ENCODE measurements around the gene PLEKHD1. TPM values are rescaled to one million over a fixed set of nuclear protein-coding genes. Genes with fewer than 3 reads are reported as not detected.
A peak's percentile ranks its signal among the peaks of the same experiment; 100 is the strongest.

The PLEKHD1 gene
- total and polyA plus RNA-seq, 9 of the 15 experiments (the other 6 are each of a cell fraction or from before 2014, with no cell fraction given), result not detected

DNA sequence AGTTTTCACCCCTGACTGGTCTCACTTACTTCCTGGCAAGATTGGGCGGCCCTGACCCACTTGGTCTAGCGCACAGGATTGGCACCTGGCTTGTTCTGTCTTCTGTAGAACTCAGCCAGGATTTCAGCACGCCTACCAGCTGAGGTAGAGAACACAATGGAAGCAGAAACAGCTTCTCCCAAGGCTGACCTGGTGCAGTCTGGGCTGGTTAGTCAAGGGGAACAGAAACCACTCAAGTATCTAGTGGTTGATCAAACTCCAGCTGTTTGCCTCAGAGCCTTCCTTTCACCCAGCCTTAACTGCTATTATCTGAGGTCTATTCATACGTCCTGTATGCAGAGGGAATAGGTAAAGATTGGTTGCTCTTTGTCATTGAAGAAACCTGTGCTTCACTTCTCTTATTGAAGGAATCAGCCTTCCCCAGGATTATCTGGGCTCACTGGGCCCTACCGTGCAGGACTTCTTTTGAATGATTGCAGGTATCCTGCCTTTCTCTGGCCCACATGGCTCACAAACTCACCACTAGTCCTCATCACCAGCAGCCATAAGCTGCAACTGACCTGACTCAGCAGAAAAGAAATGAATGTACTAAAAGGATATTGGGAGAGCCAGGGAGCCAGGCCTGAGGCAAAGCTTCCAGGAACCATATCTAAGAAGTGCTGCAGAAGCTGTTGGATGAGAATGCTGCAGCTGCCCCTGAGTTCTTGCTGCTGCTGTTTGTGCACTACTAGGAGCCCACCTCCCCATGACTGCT is 2.5 kb upstream of the PLEKHD1 start (continued):
- TF ChIP-seq, protein P1, sequence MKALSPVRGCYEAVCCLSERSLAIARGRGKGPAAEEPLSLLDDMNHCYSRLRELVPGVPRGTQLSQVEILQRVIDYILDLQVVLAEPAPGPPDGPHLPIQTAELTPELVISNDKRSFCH (CRISPR knock-in tag; IDR thresholded peaks at IDR 0.05), result no peak
- TF ChIP-seq, protein P1 (tag; IDR thresholded peaks at IDR 0.05), result no peak
- no peak for TF ChIP-seq NFXL1 (CRISPR knock-in tag; IDR thresholded peaks at IDR 0.05)
- TF ChIP-seq, protein P2, sequence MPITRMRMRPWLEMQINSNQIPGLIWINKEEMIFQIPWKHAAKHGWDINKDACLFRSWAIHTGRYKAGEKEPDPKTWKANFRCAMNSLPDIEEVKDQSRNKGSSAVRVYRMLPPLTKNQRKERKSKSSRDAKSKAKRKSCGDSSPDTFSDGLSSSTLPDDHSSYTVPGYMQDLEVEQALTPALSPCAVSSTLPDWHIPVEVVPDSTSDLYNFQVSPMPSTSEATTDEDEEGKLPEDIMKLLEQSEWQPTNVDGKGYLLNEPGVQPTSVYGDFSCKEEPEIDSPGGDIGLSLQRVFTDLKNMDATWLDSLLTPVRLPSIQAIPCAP (CRISPR knock-in tag; IDR thresholded peaks at IDR 0.05; ENCODE audit: borderline replicate concordance), result no peak
- no peak for TF ChIP-seq CHCHD3 (CRISPR knock-in tag; IDR thresholded peaks at IDR 0.05)
- TF ChIP-seq NFE2 (IDR thresholded peaks at IDR 0.05; ENCODE audit: low read depth), result peak; percentile 71
- no peak for TF ChIP-seq KLF6 (CRISPR knock-in tag; IDR thresholded peaks at IDR 0.05; ENCODE audit: borderline replicate concordance)
- peak; percentile 98 for TF ChIP-seq ZNF316 (IDR thresholded peaks at IDR 0.05)
- TF ChIP-seq, protein P3, sequence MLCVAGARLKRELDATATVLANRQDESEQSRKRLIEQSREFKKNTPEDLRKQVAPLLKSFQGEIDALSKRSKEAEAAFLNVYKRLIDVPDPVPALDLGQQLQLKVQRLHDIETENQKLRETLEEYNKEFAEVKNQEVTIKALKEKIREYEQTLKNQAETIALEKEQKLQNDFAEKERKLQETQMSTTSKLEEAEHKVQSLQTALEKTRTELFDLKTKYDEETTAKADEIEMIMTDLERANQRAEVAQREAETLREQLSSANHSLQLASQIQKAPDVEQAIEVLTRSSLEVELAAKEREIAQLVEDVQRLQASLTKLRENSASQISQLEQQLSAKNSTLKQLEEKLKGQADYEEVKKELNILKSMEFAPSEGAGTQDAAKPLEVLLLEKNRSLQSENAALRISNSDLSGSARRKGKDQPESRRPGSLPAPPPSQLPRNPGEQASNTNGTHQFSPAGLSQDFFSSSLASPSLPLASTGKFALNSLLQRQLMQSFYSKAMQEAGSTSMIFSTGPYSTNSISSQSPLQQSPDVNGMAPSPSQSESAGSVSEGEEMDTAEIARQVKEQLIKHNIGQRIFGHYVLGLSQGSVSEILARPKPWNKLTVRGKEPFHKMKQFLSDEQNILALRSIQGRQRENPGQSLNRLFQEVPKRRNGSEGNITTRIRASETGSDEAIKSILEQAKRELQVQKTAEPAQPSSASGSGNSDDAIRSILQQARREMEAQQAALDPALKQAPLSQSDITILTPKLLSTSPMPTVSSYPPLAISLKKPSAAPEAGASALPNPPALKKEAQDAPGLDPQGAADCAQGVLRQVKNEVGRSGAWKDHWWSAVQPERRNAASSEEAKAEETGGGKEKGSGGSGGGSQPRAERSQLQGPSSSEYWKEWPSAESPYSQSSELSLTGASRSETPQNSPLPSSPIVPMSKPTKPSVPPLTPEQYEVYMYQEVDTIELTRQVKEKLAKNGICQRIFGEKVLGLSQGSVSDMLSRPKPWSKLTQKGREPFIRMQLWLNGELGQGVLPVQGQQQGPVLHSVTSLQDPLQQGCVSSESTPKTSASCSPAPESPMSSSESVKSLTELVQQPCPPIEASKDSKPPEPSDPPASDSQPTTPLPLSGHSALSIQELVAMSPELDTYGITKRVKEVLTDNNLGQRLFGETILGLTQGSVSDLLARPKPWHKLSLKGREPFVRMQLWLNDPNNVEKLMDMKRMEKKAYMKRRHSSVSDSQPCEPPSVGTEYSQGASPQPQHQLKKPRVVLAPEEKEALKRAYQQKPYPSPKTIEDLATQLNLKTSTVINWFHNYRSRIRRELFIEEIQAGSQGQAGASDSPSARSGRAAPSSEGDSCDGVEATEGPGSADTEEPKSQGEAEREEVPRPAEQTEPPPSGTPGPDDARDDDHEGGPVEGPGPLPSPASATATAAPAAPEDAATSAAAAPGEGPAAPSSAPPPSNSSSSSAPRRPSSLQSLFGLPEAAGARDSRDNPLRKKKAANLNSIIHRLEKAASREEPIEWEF (CRISPR knock-in tag; IDR thresholded peaks at IDR 0.05), result no peak
- no peak for TF ChIP-seq CBX2 (IDR thresholded peaks at IDR 0.05; ENCODE audit: insufficient read depth, low read length, poor library complexity, severe bottlenecking)
- TF ChIP-seq HEY1 (CRISPR knock-in tag; IDR thresholded peaks at IDR 0.05; ENCODE audit: borderline replicate concordance), result no peak
- no peak for TF ChIP-seq EWSR1 (IDR thresholded peaks at IDR 0.05; ENCODE audit: borderline replicate concordance, low read depth, partially characterized antibody)
- no peak for TF ChIP-seq MBD2 (IDR thresholded peaks at IDR 0.05; ENCODE audit: borderline replicate concordance, low read depth)
- no peak for TF ChIP-seq ETV5 (CRISPR knock-in tag; IDR thresholded peaks at IDR 0.05; ENCODE audit: low read depth)
- no peak for TF ChIP-seq ESRRB (CRISPR knock-in tag; IDR thresholded peaks at IDR 0.05; ENCODE audit: borderline replicate concordance)
- no peak for TF ChIP-seq ZSCAN32 (CRISPR knock-in tag; IDR thresholded peaks at IDR 0.05)
- TF ChIP-seq ZNF780A (CRISPR knock-in tag; IDR thresholded peaks at IDR 0.05), result no peak
- peak; percentile 89 for TF ChIP-seq MAFK (IDR thresholded peaks at IDR 0.05; ENCODE audit: low read length)
- TF ChIP-seq, protein P4, sequence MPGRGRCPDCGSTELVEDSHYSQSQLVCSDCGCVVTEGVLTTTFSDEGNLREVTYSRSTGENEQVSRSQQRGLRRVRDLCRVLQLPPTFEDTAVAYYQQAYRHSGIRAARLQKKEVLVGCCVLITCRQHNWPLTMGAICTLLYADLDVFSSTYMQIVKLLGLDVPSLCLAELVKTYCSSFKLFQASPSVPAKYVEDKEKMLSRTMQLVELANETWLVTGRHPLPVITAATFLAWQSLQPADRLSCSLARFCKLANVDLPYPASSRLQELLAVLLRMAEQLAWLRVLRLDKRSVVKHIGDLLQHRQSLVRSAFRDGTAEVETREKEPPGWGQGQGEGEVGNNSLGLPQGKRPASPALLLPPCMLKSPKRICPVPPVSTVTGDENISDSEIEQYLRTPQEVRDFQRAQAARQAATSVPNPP (IDR thresholded peaks at IDR 0.05; ENCODE audit: borderline replicate concordance, insufficient read depth, insufficient read length), result no peak
- TF ChIP-seq POLR3G (IDR thresholded peaks at IDR 0.05; ENCODE audit: extremely low read depth, insufficient read length, insufficient replicate concordance), result no peak
- no peak for TF ChIP-seq ZNF586 (CRISPR knock-in tag; conservative IDR thresholded peaks at IDR 0.05)
- no peak for TF ChIP-seq ZNF445 (CRISPR knock-in tag; IDR thresholded peaks at IDR 0.05; ENCODE audit: low read depth)

Measured in K562 (cell line).